ENCODE results near the gene CHST2.

DNA sequence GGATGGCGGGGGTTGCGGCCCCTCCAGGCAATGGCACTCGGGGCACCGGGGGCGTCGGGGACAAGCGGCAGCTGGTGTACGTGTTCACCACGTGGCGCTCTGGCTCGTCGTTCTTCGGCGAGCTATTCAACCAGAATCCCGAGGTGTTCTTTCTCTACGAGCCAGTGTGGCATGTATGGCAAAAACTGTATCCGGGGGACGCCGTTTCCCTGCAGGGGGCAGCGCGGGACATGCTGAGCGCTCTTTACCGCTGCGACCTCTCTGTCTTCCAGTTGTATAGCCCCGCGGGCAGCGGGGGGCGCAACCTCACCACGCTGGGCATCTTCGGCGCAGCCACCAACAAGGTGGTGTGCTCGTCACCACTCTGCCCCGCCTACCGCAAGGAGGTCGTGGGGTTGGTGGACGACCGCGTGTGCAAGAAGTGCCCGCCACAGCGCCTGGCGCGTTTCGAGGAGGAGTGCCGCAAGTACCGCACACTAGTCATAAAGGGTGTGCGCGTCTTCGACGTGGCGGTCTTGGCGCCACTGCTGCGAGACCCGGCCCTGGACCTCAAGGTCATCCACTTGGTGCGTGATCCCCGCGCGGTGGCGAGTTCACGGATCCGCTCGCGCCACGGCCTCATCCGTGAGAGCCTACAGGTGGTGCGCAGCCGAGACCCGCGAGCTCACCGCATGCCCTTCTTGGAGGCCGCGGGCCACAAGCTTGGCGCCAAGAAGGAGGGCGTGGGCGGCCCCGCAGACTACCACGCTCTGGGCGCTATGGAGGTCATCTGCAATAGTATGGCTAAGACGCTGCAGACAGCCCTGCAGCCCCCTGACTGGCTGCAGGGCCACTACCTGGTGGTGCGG, 1.9 kb downstream of the CHST2 start:
- TF ChIP-seq, protein P1, sequence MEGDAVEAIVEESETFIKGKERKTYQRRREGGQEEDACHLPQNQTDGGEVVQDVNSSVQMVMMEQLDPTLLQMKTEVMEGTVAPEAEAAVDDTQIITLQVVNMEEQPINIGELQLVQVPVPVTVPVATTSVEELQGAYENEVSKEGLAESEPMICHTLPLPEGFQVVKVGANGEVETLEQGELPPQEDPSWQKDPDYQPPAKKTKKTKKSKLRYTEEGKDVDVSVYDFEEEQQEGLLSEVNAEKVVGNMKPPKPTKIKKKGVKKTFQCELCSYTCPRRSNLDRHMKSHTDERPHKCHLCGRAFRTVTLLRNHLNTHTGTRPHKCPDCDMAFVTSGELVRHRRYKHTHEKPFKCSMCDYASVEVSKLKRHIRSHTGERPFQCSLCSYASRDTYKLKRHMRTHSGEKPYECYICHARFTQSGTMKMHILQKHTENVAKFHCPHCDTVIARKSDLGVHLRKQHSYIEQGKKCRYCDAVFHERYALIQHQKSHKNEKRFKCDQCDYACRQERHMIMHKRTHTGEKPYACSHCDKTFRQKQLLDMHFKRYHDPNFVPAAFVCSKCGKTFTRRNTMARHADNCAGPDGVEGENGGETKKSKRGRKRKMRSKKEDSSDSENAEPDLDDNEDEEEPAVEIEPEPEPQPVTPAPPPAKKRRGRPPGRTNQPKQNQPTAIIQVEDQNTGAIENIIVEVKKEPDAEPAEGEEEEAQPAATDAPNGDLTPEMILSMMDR (IDR thresholded peaks at IDR 0.05) = peak; percentile 39
- TF ChIP-seq SIN3A (IDR thresholded peaks at IDR 0.05; ENCODE audit: borderline replicate concordance, insufficient read depth, low read depth, low read length) (no peak), TCF7L2 (IDR thresholded peaks at IDR 0.05; ENCODE audit: low read depth, low read length) (no peak), POLR2AphosphoS5 (IDR thresholded peaks at IDR 0.05; ENCODE audit: low read depth, low read length) (no peak)
